C4-2B (cell line): ENCODE data around the gene ABCA9.

Source experiments
- H3K27ac ChIP-seq: fragments of 450-650 bp; 2 replicates; pipeline ENCODE4 v1.5.1; 2017
- ZFX ChIP-seq: fragments of 450-650 bp; IDR thresholded peaks from 2 replicates; pipeline ENCODE4 v1.6.1; 2017
- TF ChIP-seq, protein P1 (sequence below): fragments of 450-650 bp; conservative IDR thresholded peaks from 2 replicates; pipeline ENCODE4 v1.5.1; 2017; ENCODE audit warnings: mild to moderate bottlenecking

Gene ABCA9, protein sequence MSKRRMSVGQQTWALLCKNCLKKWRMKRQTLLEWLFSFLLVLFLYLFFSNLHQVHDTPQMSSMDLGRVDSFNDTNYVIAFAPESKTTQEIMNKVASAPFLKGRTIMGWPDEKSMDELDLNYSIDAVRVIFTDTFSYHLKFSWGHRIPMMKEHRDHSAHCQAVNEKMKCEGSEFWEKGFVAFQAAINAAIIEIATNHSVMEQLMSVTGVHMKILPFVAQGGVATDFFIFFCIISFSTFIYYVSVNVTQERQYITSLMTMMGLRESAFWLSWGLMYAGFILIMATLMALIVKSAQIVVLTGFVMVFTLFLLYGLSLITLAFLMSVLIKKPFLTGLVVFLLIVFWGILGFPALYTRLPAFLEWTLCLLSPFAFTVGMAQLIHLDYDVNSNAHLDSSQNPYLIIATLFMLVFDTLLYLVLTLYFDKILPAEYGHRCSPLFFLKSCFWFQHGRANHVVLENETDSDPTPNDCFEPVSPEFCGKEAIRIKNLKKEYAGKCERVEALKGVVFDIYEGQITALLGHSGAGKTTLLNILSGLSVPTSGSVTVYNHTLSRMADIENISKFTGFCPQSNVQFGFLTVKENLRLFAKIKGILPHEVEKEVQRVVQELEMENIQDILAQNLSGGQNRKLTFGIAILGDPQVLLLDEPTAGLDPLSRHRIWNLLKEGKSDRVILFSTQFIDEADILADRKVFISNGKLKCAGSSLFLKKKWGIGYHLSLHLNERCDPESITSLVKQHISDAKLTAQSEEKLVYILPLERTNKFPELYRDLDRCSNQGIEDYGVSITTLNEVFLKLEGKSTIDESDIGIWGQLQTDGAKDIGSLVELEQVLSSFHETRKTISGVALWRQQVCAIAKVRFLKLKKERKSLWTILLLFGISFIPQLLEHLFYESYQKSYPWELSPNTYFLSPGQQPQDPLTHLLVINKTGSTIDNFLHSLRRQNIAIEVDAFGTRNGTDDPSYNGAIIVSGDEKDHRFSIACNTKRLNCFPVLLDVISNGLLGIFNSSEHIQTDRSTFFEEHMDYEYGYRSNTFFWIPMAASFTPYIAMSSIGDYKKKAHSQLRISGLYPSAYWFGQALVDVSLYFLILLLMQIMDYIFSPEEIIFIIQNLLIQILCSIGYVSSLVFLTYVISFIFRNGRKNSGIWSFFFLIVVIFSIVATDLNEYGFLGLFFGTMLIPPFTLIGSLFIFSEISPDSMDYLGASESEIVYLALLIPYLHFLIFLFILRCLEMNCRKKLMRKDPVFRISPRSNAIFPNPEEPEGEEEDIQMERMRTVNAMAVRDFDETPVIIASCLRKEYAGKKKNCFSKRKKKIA (N-terminal part only)

DNA sequence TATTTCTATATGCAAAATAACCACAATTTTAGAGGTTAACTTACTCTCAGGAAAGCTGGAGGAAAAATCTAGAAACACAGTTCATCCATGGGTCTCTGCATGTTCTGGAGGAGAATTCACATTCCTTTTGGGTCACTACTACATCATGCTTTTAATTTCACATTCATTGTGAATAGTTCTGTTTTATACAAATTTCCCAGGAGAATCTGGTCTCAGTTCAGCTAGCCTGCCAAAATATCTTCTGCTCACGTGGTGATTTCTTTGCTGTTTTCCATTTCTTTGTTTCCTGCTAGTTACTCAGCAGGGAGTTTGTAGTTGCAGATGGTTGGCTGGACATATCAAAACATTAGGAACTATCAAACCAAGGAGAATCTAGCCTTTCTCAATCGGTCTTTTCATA is at the start of gene ABCA9:
TSS of gene ABCA9 (minus strand) at position 106 of the 400 bp plus-strand sequence. CDS start 9,801 bp downstream, outside the sequence.
- no peak within 1 kb of the TSS for H3K27ac ChIP-seq
- TF ChIP-seq ZFX, result no peak
- TF ChIP-seq, protein P1, sequence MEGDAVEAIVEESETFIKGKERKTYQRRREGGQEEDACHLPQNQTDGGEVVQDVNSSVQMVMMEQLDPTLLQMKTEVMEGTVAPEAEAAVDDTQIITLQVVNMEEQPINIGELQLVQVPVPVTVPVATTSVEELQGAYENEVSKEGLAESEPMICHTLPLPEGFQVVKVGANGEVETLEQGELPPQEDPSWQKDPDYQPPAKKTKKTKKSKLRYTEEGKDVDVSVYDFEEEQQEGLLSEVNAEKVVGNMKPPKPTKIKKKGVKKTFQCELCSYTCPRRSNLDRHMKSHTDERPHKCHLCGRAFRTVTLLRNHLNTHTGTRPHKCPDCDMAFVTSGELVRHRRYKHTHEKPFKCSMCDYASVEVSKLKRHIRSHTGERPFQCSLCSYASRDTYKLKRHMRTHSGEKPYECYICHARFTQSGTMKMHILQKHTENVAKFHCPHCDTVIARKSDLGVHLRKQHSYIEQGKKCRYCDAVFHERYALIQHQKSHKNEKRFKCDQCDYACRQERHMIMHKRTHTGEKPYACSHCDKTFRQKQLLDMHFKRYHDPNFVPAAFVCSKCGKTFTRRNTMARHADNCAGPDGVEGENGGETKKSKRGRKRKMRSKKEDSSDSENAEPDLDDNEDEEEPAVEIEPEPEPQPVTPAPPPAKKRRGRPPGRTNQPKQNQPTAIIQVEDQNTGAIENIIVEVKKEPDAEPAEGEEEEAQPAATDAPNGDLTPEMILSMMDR, result no peak

DNA sequence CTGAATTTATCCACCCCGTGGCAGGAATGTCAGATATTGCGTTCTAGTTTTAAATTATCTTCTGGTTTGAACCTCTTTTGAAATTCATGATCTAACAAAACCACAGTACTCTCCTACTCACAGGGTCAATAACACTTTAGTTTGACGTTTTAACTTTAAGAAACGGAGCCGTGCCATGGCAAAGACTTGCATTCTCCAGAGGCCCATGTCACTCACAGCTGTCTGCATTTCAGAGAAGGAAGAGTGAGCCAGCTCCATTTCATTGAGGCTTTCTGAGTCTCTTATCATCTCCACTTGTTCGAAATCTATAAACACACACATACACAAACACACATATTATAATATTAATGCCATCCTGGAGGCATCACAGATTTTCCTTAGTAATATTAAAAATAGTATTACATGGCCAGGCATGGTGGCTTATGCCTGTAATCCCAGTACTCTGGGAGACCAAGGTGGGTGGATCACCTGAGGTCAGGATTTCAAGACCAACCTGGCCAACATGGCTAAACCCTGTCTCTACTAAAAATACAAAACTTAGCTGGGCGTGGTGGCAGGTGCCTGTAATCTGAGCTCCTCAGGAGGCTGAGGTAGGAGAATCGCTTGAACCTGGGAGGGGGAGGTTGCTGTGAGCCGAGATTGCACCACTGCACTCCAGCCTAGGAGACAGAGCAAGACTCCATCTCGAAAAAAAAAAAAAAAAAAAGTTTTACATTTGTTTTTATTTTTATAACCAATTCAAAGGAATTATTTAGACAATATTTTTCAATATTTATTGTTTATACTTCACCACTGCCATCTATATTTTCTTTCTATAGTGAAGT is 45.4 kb upstream of the ABCA9 start:
- H3K27ac ChIP-seq, result no peak overlapping the region
- TF ChIP-seq ZFX, result no peak
- TF ChIP-seq, protein P1, result no peak

DNA sequence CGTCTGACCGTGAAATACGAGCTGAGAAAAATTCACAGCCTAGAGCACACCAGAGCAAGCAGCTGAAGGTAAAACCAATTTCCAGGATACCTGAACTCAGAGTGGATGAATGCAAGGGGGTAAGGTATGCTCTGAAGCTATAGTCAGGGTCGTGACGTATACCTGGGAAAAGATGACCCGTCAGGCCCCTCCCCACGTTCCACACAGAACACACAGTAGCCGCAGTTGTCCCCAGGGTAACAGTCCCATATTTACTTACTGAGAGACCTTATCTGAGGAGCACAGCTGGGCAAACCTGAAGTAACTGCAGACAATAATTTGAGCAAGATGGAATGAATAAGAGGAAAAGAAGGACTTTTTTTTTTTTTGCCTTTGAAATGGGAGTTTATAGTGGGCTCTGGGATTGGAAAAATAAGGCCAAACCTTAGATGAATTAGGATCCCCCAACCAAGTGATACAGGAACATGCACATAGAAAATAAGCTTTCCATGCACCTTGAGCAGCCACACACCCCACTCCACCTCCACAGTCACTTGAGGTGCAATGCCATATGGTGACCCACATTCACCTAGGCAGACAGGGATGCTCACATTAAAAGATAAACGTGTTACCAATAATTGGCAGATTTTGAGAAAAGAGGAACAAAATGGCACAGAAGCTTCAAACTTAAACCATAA is 43.0 kb upstream of the ABCA9 start:
- no peak overlapping the region for H3K27ac ChIP-seq
- TF ChIP-seq ZFX, result no peak
- TF ChIP-seq, protein P1, result no peak

DNA sequence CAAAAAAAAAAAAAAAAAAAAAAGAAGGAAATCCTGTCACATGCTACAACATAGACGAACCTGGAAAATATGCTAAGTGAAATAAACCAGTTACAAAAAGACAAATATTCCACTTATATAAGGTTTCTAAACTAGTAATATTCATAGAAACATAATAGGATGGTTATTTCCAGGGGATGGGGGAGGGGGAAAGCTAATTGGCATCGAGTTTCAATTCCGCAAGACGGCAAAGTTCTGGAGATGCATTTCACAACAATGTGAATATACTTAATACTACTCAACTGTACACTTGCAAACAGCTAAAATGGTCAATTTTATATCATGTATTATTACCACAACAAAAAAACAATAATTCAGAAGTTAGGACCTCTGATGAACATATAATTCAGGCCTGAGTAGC is 37.9 kb upstream of the ABCA9 start:
- H3K27ac ChIP-seq, result no peak overlapping the region
- TF ChIP-seq ZFX, result no peak
- TF ChIP-seq, protein P1, result no peak

DNA sequence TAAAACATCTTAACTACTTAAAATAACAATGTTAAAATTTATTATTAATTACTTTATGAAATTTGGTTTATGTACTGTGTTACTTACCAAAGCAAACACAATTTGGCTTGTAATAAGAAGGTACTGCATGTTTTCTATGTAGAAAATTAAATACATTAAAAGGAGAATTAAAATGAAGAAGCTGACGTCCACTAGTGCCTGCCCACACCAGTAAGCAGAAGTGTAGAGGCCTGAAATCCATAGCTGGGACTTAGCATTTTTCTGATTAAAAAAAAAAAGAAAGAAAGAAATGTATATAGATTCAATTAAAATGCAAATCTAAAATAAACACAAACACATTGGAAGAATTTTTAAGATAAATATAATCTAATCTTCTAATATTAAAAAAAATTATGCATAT is 35.8 kb upstream of the ABCA9 start:
- H3K27ac ChIP-seq, result no peak overlapping the region
- TF ChIP-seq, protein P1, result no peak
- TF ChIP-seq ZFX, result no peak

DNA sequence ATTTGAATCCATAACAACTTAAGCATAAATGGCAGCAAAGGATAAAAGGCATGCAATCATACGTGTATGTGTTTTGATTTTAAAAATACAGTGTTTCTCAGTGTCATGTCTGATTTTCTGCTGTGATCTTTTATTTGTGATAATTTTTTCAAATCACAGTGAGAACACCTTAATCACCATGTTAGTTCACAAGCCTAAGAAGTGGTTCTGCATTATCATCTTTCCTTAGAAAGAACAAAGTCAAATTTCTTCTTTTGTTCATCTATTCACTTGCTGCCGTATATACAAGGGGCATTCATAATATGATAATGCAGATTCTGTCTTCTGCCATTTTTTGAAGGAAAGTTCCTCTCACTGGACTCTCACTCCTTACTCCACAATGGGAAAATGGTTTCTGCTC is 33.3 kb upstream of the ABCA9 start:
- no peak overlapping the region for H3K27ac ChIP-seq
- TF ChIP-seq, protein P1, result no peak
- no peak for TF ChIP-seq ZFX
